Measurements from ENCODE around the gene GRIN2C. TPM values are rescaled to one million over a fixed set of nuclear protein-coding genes. Genes with fewer than 3 reads are reported as not detected.

GRIN2C gene
- total and polyA plus RNA-seq, 9 donors, result 0.11 to 0.82 (median 0.36) TPM

- H3K27ac ChIP-seq, result no peak overlapping the region
- H3K36me3 ChIP-seq, result no peaks in the 10 kb centered on the region
- WGBS, 3 donors, result 87 to 91% (median 88%) methylated on average over 12 to 17 of the region's 17 CpGs
- H3K4me1 ChIP-seq (ENCODE audit: insufficient read depth), result no peaks in the 10 kb centered on the region
- intact Hi-C loops (cut with DNase I), result no loop called here
- no peaks in the 10 kb centered on the region for H3K9me3 ChIP-seq
- no peak for DNase-seq
- no peak for TF ChIP-seq POLR2A (IDR thresholded peaks at IDR 0.05)
- TF ChIP-seq CTCF (IDR thresholded peaks at IDR 0.05), result no peak
- TF ChIP-seq EP300 (IDR thresholded peaks at IDR 0.05), result no peak
- peaks cover 9% of the 10 kb centered on the region for H3K27me3 ChIP-seq
- H3K4me3 ChIP-seq, result no peak overlapping the region
These were observed 4.9 kb downstream of the GRIN2C start for GRCh38 chr17:74854792-74855191.

DNA sequence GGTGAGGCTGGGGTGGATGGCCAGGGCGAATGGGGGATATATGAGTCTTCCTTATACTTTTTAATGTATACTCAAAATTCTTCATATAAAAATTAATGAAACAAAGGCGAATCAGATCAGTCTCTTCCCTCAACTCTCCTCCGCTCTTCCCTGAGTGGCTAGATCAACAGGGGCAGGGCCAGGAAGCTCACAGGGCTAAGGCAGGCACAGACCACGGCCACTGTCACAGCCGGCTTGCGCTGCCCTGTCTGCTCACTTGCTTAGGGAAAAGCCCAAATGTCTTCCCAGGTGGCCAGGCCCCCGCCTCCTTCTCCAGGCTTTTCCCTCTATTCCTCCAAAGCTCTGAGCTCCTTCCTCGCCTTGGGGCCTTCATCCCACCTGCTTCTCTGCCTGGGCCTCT, 6.0 kb downstream of the GRIN2C start:
- no peaks in the 10 kb centered on the region for H3K9me3 ChIP-seq
- no peak overlapping the region for H3K4me3 ChIP-seq
- TF ChIP-seq EP300 (IDR thresholded peaks at IDR 0.05) (no peak), CTCF (IDR thresholded peaks at IDR 0.05) (no peak), POLR2A (IDR thresholded peaks at IDR 0.05) (no peak)
- intact Hi-C loops (cut with DNase I), result no loop called here
- H3K27me3 ChIP-seq, result peaks cover 9% of the 10 kb centered on the region
- no peaks in the 10 kb centered on the region for H3K4me1 ChIP-seq (ENCODE audit: insufficient read depth)
- no peak for DNase-seq
- no peak overlapping the region for H3K27ac ChIP-seq
- WGBS, 3 donors, result 87 to 89% (median 87%) methylated on average over 8 of the region's 8 CpGs
- H3K36me3 ChIP-seq, result no peaks in the 10 kb centered on the region

DNA sequence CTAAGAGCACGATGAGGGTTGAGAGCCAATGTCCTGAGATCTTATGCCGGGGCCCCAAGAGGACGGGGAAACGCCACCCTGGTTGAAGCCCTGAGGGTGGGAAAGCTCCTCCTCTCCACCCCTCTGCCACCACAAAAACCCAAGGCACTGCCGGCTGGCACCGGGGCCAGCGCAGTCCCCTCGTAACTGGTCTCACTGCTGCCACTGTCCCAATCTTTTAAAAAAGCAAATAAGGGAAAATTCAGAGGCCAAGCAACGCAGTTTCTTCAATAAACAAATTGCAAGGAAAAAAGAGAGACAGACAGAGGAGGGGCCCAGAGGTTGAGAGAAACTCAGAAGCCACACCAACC, 6.7 kb downstream of the GRIN2C start:
- no peak for DNase-seq
- no peak overlapping the region for H3K27ac ChIP-seq
- H3K36me3 ChIP-seq, result no peaks in the 10 kb centered on the region
- H3K4me3 ChIP-seq, result no peak overlapping the region
- WGBS, 3 donors, result 26 to 35% (median 34%) methylated on average over 9 of the region's 9 CpGs
- TF ChIP-seq EP300 (IDR thresholded peaks at IDR 0.05), result no peak
- no peak for TF ChIP-seq CTCF (IDR thresholded peaks at IDR 0.05)
- no peak for TF ChIP-seq POLR2A (IDR thresholded peaks at IDR 0.05)
- H3K4me1 ChIP-seq (ENCODE audit: insufficient read depth), result no peaks in the 10 kb centered on the region
- intact Hi-C loops (cut with DNase I), result no loop called here
- H3K9me3 ChIP-seq, result no peaks in the 10 kb centered on the region
- H3K27me3 ChIP-seq, result peaks cover 9% of the 10 kb centered on the region

GRCh38 chr17:74852237-74853047, 7.2 kb downstream of the GRIN2C start:
- 8 to 18% (median 16%) methylated on average over 46 to 76 of the region's 76 CpGs for WGBS, 3 donors
- TF ChIP-seq CTCF (IDR thresholded peaks at IDR 0.05), result no peak
- no peak for TF ChIP-seq POLR2A (IDR thresholded peaks at IDR 0.05)
- no peak for TF ChIP-seq EP300 (IDR thresholded peaks at IDR 0.05)
- Histone ChIP-seq H3K4me3 (no peak overlapping the region), H3K36me3 (no peaks in the 10 kb centered on the region), H3K9me3 (no peaks in the 10 kb centered on the region), H3K4me1 (ENCODE audit: insufficient read depth) (no peaks in the 10 kb centered on the region), H3K27me3 (peaks cover 9% of the 10 kb centered on the region), H3K27ac (no peak overlapping the region)
- no peak for DNase-seq
- intact Hi-C loops (cut with DNase I), result no loop called here
